ENCODE data around the gene HBE1. TPM values are rescaled to one million over a fixed set of nuclear protein-coding genes. Genes with fewer than 3 reads are reported as not detected.
A peak's percentile ranks its signal among the peaks of the same experiment; 100 is the strongest.

The HBE1 gene
- total RNA-seq, 1 donor: not detected

DNA sequence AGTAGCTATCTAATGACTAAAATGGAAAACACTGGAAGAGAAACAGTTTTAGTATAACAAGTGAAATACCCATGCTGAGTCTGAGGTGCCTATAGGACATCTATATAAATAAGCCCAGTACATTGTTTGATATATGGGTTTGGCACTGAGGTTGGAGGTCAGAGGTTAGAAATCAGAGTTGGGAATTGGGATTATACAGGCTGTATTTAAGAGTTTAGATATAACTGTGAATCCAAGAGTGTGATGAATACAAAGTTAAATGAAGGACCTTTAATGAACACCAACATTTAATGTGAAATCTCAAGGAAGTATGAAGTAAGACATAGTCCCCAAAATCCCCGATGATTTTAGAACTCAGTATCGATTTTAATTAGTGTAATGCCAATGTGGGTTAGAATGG lies 32.3 kb downstream of the HBE1 start:
- H3K4me2 ChIP-seq (ENCODE audit: insufficient read depth, low read length): no peak overlapping the region
- no peaks in the 10 kb centered on the region for H3K9me3 ChIP-seq (ENCODE audit: low read depth, low read length)
- H3K4me3 ChIP-seq (ENCODE audit: insufficient read depth, low read length): no peak overlapping the region
- no peaks in the 10 kb centered on the region for H3K79me2 ChIP-seq (ENCODE audit: insufficient read depth, low read length)
- peaks cover 2% of the 10 kb centered on the region for H3K4me1 ChIP-seq (ENCODE audit: insufficient read depth, low read length)
- no peaks in the 10 kb centered on the region for H4K20me1 ChIP-seq (ENCODE audit: insufficient read depth, low read length)
- TF ChIP-seq, protein P1, sequence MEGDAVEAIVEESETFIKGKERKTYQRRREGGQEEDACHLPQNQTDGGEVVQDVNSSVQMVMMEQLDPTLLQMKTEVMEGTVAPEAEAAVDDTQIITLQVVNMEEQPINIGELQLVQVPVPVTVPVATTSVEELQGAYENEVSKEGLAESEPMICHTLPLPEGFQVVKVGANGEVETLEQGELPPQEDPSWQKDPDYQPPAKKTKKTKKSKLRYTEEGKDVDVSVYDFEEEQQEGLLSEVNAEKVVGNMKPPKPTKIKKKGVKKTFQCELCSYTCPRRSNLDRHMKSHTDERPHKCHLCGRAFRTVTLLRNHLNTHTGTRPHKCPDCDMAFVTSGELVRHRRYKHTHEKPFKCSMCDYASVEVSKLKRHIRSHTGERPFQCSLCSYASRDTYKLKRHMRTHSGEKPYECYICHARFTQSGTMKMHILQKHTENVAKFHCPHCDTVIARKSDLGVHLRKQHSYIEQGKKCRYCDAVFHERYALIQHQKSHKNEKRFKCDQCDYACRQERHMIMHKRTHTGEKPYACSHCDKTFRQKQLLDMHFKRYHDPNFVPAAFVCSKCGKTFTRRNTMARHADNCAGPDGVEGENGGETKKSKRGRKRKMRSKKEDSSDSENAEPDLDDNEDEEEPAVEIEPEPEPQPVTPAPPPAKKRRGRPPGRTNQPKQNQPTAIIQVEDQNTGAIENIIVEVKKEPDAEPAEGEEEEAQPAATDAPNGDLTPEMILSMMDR (IDR thresholded peaks at IDR 0.05; ENCODE audit: extremely low read depth, low read depth, low read length): no peak
- H3K27me3 ChIP-seq (ENCODE audit: insufficient read depth, low read length): no peaks in the 10 kb centered on the region
- no peak overlapping the region for H3K27ac ChIP-seq (ENCODE audit: low read depth, low read length)
- no peaks in the 10 kb centered on the region for H3K36me3 ChIP-seq (ENCODE audit: insufficient read depth, low read length)
- no peak for DNase-seq (ENCODE audit: insufficient read length, low spot score, missing footprints)
- H2AFZ ChIP-seq (ENCODE audit: low read length): no peak overlapping the region

DNA sequence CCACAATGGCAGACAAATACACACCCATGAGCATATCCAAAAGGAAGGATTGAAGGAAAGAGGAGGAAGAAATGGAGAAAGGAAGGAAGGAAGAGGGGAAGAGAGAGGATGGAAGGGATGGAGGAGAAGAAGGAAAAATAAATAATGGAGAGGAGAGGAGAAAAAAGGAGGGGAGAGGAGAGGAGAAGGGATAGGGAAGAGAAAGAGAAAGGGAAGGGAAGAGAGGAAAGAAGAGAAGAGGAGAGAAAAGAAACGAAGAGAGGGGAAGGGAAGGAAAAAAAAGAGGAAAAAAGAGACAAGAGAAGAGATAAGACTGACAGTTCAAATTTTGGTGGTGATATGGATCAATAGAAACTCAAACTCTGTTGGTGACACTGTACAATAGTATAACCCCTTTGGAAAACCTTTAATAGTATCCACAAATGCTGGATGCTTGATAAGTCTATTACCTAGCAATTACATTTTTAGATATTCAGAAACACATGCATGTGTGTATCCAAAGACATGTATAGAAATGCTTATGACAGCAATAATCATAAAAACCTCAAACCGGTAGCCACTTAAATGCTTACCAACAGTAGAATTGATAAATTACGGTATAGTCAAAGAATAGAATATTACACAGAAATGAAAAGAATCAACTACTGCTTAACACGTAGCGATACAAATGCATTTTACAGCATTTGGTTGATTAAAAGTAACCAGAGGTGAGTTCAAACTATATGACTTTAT lies 34.2 kb downstream of the HBE1 start:
- Histone ChIP-seq H3K27ac (ENCODE audit: low read depth, low read length) (no peak overlapping the region), H3K27me3 (ENCODE audit: insufficient read depth, low read length) (no peaks in the 10 kb centered on the region), H3K36me3 (ENCODE audit: insufficient read depth, low read length) (no peaks in the 10 kb centered on the region), H2AFZ (ENCODE audit: low read length) (no peak overlapping the region), H4K20me1 (ENCODE audit: insufficient read depth, low read length) (no peaks in the 10 kb centered on the region), H3K79me2 (ENCODE audit: insufficient read depth, low read length) (no peaks in the 10 kb centered on the region), H3K4me2 (ENCODE audit: insufficient read depth, low read length) (no peak overlapping the region), H3K4me3 (ENCODE audit: insufficient read depth, low read length) (no peak overlapping the region), H3K9me3 (ENCODE audit: low read depth, low read length) (no peaks in the 10 kb centered on the region), H3K4me1 (ENCODE audit: insufficient read depth, low read length) (no peaks in the 10 kb centered on the region)
- DNase-seq (ENCODE audit: insufficient read length, low spot score, missing footprints): no peak
- TF ChIP-seq, protein P1 (IDR thresholded peaks at IDR 0.05; ENCODE audit: extremely low read depth, low read depth, low read length): no peak

DNA sequence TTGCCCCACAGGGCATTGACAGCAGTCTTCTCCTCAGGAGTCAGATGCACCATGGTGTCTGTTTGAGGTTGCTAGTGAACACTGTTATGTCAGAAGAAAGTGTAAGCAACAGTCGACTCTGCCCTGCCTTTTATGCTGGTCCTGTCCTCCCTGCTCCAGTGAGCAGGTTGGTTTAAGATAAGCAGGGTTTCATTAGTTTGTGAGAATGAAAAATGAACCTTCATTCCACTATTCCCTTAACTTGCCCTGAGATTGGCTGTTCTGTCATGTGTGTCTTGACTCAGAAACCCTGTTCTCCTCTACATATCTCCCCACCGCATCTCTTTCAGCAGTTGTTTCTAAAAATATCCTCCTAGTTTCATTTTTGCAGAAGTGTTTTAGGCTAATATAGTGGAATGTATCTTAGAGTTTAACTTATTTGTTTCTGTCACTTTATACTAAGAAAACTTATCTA lies 35.3 kb downstream of the HBE1 start, which contains the start of gene HBD:
Gene HBD, minus strand, starts transcription at position 103 of the 454 bp plus-strand sequence. Its CDS starts 50 bp downstream, at position 53.
- H3K27ac ChIP-seq (ENCODE audit: low read depth, low read length): no peak within 1 kb of the TSS
- no peaks in the 10 kb centered on the region for H3K36me3 ChIP-seq (ENCODE audit: insufficient read depth, low read length)
- DNase-seq (ENCODE audit: insufficient read length, low spot score, missing footprints): peak; percentile 57
- H3K4me1 ChIP-seq (ENCODE audit: insufficient read depth, low read length): no peaks in the 10 kb centered on the region
- no peaks in the 10 kb centered on the region for H3K79me2 ChIP-seq (ENCODE audit: insufficient read depth, low read length)
- H2AFZ ChIP-seq (ENCODE audit: low read length): peak within 1 kb of the TSS; percentile 67
- H3K4me2 ChIP-seq (ENCODE audit: insufficient read depth, low read length): peak within 1 kb of the TSS; percentile 42
- TF ChIP-seq, protein P1 (IDR thresholded peaks at IDR 0.05; ENCODE audit: extremely low read depth, low read depth, low read length): no peak
- no peaks in the 10 kb centered on the region for H3K9me3 ChIP-seq (ENCODE audit: low read depth, low read length)
- no peaks in the 10 kb centered on the region for H3K27me3 ChIP-seq (ENCODE audit: insufficient read depth, low read length)
- H4K20me1 ChIP-seq (ENCODE audit: insufficient read depth, low read length): no peaks in the 10 kb centered on the region
- no peak within 1 kb of the TSS for H3K4me3 ChIP-seq (ENCODE audit: insufficient read depth, low read length)

DNA sequence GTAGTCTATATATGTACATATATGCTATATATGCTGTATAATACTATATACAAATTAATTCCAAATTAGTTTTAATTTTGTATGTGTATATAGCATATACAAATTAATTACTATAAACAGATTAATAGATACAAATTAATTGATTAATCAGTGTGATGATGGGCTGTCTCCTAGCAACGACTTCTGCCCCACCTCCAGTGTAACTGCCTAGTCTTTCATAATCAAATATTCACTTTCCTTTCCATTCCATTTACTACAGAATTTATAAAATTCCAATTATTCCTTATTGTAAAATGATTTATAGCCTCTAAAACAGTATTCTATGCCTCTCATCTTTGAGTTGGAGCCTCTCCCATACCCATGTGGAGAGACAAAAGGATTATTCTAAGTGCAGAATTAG lies 36.4 kb downstream of the HBE1 start:
- no peak overlapping the region for H2AFZ ChIP-seq (ENCODE audit: low read length)
- H3K27ac ChIP-seq (ENCODE audit: low read depth, low read length): no peak overlapping the region
- no peaks in the 10 kb centered on the region for H3K79me2 ChIP-seq (ENCODE audit: insufficient read depth, low read length)

More for the DNA sequence above, 36.4 kb downstream of the HBE1 start:
- H4K20me1 ChIP-seq (ENCODE audit: insufficient read depth, low read length): no peaks in the 10 kb centered on the region
- DNase-seq (ENCODE audit: insufficient read length, low spot score, missing footprints): no peak
- H3K27me3 ChIP-seq (ENCODE audit: insufficient read depth, low read length): no peaks in the 10 kb centered on the region
- TF ChIP-seq, protein P1 (IDR thresholded peaks at IDR 0.05; ENCODE audit: extremely low read depth, low read depth, low read length): no peak
- no peaks in the 10 kb centered on the region for H3K36me3 ChIP-seq (ENCODE audit: insufficient read depth, low read length)
- no peaks in the 10 kb centered on the region for H3K9me3 ChIP-seq (ENCODE audit: low read depth, low read length)
- no peaks in the 10 kb centered on the region for H3K4me1 ChIP-seq (ENCODE audit: insufficient read depth, low read length)
- no peak overlapping the region for H3K4me3 ChIP-seq (ENCODE audit: insufficient read depth, low read length)
- no peak overlapping the region for H3K4me2 ChIP-seq (ENCODE audit: insufficient read depth, low read length)
